Activated effector memory CD4-positive, alpha-beta T cell treated with anti-CD3 and anti-CD28 coated beads, Interleukin-2, amount 50 U/mL, for 16 hours (primary cell): ENCODE measurements around the gene SFMBT2.
"Not testable (repeated sequence)": the region's sequence is repeated elsewhere in the genome, so short reads cannot be mapped to it uniquely, and the experiment has no call there.

Experiments used
- DNase-seq: peaks from one replicate; pipeline ENCODE4 v3.0.0-alpha.2; 2020

SFMBT2 gene

GRCh38 chr10:7317786-7318446 is 92.9 kb downstream of the SFMBT2 start:
- no peak for DNase-seq

- no peak for DNase-seq
Measured at GRCh38 chr10:7316839-7317238, 94.0 kb downstream of the SFMBT2 start.

- no peak for DNase-seq
Measured at GRCh38 chr10:7315906-7316305, 94.9 kb downstream of the SFMBT2 start.

- DNase-seq: no peak
Measured at GRCh38 chr10:7314170-7314569, 96.7 kb downstream of the SFMBT2 start.

GRCh38 chr10:7312488-7312857 is 98.4 kb downstream of the SFMBT2 start:
- DNase-seq: no peak

- DNase-seq: not testable (repeated sequence)
Measured at GRCh38 chr10:7311850-7312487, 98.9 kb downstream of the SFMBT2 start.

- no peak for DNase-seq
Measured at GRCh38 chr10:7311218-7311849, 99.5 kb downstream of the SFMBT2 start.

GRCh38 chr10:7310076-7310475 is 100.8 kb downstream of the SFMBT2 start:
- DNase-seq: no peak

GRCh38 chr10:7308826-7309225 is 102.0 kb downstream of the SFMBT2 start:
- DNase-seq: no peak

- no peak for DNase-seq
Measured at GRCh38 chr10:7306616-7307015, 104.2 kb downstream of the SFMBT2 start.

- no peak for DNase-seq
Measured at GRCh38 chr10:7306147-7306546, 104.7 kb downstream of the SFMBT2 start.

GRCh38 chr10:7305053-7305452 is 105.8 kb downstream of the SFMBT2 start:
- no peak for DNase-seq

GRCh38 chr10:7304110-7304509 is 106.7 kb downstream of the SFMBT2 start:
- DNase-seq: no peak

GRCh38 chr10:7302930-7303557 is 107.8 kb downstream of the SFMBT2 start:
- no peak for DNase-seq

- DNase-seq: no peak
Measured at GRCh38 chr10:7302392-7302906, 108.4 kb downstream of the SFMBT2 start.

GRCh38 chr10:7301006-7301778 is 109.6 kb downstream of the SFMBT2 start:
- no peak for DNase-seq

- no peak for DNase-seq
Measured at GRCh38 chr10:7300384-7300971, 110.4 kb downstream of the SFMBT2 start.

GRCh38 chr10:7299601-7300325 is 111.1 kb downstream of the SFMBT2 start:
- DNase-seq: not testable (repeated sequence)

- DNase-seq: no peak
Measured at GRCh38 chr10:7298495-7298894, 112.3 kb downstream of the SFMBT2 start.

- DNase-seq: no peak
Measured at GRCh38 chr10:7297094-7297493, 113.7 kb downstream of the SFMBT2 start.

GRCh38 chr10:7296648-7297047 is 114.2 kb downstream of the SFMBT2 start:
- no peak for DNase-seq

- DNase-seq: no peak
Measured at GRCh38 chr10:7296076-7296475, 114.8 kb downstream of the SFMBT2 start.
